CD14-positive monocyte (primary cell): ENCODE data around the gene SCN3A. TPM values are rescaled to one million over a fixed set of nuclear protein-coding genes. Genes with fewer than 3 reads are reported as not detected.

Experiments
- DNase-seq, 3 donors: peaks; one replicate each; pipeline ENCODE4 v3.0.0-alpha.2; 2011 to 2022
- H2AFZ ChIP-seq: 2 replicates; pipeline ENCODE4 v1.6.0; 2012; ENCODE audit warnings: mild to moderate bottlenecking, low read depth, low read length, inconsistent platforms; ENCODE audit not compliant: insufficient read depth, poor library complexity, severe bottlenecking
- H3K27ac ChIP-seq, 2 donors: 1 replicate in 1 of 2; 2 replicates in 1 of 2; pipeline ENCODE4 v1.5.1; 2012 to 2013; ENCODE audit warnings: low read length in 2 of 2, control low read depth in 1 of 2, inconsistent platforms in 1 of 2, low read depth in 1 of 2, mild to moderate bottlenecking in 1 of 2
- H3K27me3 ChIP-seq, 2 donors: one replicate each; pipeline versions ENCODE4 v1.6.0 to v1.6.1; 2011 to 2013; ENCODE audit warnings: low read length in 2 of 2; ENCODE audit not compliant: control insufficient read depth in 2 of 2, insufficient read depth in 2 of 2
- H3K36me3 ChIP-seq, 2 donors: replicated peaks in 1 of 2; 1 replicate in 1 of 2; 2 replicates in 1 of 2; pipeline versions ENCODE4 v1.5.1 to v1.6.1; 2012 to 2013; ENCODE audit warnings: low read length in 2 of 2, control low read depth in 1 of 2, inconsistent platforms in 1 of 2, mild to moderate bottlenecking in 1 of 2; ENCODE audit not compliant: insufficient read depth in 2 of 2, control insufficient read depth in 1 of 2
- H3K4me1 ChIP-seq, 2 donors: 1 replicate in 1 of 2; 2 replicates in 1 of 2; pipeline versions ENCODE4 v1.5.1 to v1.6.1; 2012 to 2013; ENCODE audit warnings: low read length in 2 of 2, control low read depth in 1 of 2, inconsistent platforms in 1 of 2, mild to moderate bottlenecking in 1 of 2, moderate library complexity in 1 of 2; ENCODE audit not compliant: insufficient read depth in 2 of 2, control insufficient read depth in 1 of 2
- H3K4me2 ChIP-seq: replicated peaks from 2 replicates; pipeline ENCODE3; 2012; ENCODE audit warnings: low read length, moderate library complexity, mild to moderate bottlenecking; ENCODE audit not compliant: poor library complexity, severe bottlenecking; ENCODE audit errors: extremely low read depth
- H3K4me3 ChIP-seq, 3 experiments: fragments of 200-600 bp in 1 of 3; sonication (generic) in 1 of 3; replicated peaks in 1 of 3; 1 replicate in 2 of 3; 2 replicates in 1 of 3; pipeline ENCODE4 v1.5.1; 2011 to 2013; ENCODE audit warnings: low read length in 3 of 3, mild to moderate bottlenecking in 3 of 3, control low read depth in 2 of 3, low read depth in 2 of 3, inconsistent platforms in 1 of 3, moderate library complexity in 1 of 3
- H3K79me2 ChIP-seq: 2 replicates; pipeline ENCODE4 v1.6.0; 2012; ENCODE audit warnings: mild to moderate bottlenecking, control low read depth, inconsistent platforms, low read length, moderate library complexity; ENCODE audit not compliant: insufficient read depth
- H3K9ac ChIP-seq: 2 replicates; pipeline ENCODE4 v1.6.0; 2017; ENCODE audit warnings: low read length, mild to moderate bottlenecking; ENCODE audit not compliant: insufficient read depth, poor library complexity, severe bottlenecking
- H3K9me3 ChIP-seq, 2 donors: replicated peaks in 1 of 2; 1 replicate in 1 of 2; 2 replicates in 1 of 2; pipeline versions ENCODE4 v1.5.1 to v1.6.1; 2012 to 2013; ENCODE audit warnings: low read length in 2 of 2, control low read depth in 1 of 2; ENCODE audit not compliant: control insufficient read depth in 1 of 2, insufficient read depth in 1 of 2
- H4K20me1 ChIP-seq: 2 replicates; pipeline ENCODE4 v1.6.0; 2012; ENCODE audit warnings: mild to moderate bottlenecking, low read length, control low read depth, moderate library complexity; ENCODE audit not compliant: insufficient read depth
- H3K27ac Mint-ChIP-seq, 7 donors: one replicate each; pipeline ENCODE4 v1.8.0; 2020; ENCODE audit warnings: mild to moderate bottlenecking in 7 of 7, mixed read lengths in 7 of 7, moderate library complexity in 6 of 7, inconsistent platforms in 2 of 7
- H3K27me3 Mint-ChIP-seq, 3 donors: one replicate each; pipeline ENCODE4 v1.8.0; 2021 to 2022; ENCODE audit warnings: low read depth in 3 of 3, mild to moderate bottlenecking in 3 of 3, mixed read lengths in 3 of 3, moderate library complexity in 3 of 3, inconsistent platforms in 1 of 3
- H3K36me3 Mint-ChIP-seq, 2 donors: one replicate each; pipeline ENCODE4 v1.8.0; 2020; ENCODE audit warnings: mixed read lengths in 2 of 2, inconsistent platforms in 1 of 2, mild to moderate bottlenecking in 1 of 2
- H3K4me1 Mint-ChIP-seq: one replicate; pipeline ENCODE4 v1.8.0; 2020; ENCODE audit warnings: mild to moderate bottlenecking, mixed read lengths
- H3K4me3 Mint-ChIP-seq, 2 donors: one replicate each; pipeline ENCODE4 v1.8.0; 2020; ENCODE audit warnings: mild to moderate bottlenecking in 2 of 2, mixed read lengths in 2 of 2, moderate library complexity in 1 of 2
- H3K9me3 Mint-ChIP-seq, 7 donors: one replicate each; pipeline ENCODE4 v1.8.0; 2020 to 2022; ENCODE audit warnings: mixed read lengths in 7 of 7, mild to moderate bottlenecking in 6 of 7, moderate library complexity in 6 of 7, inconsistent platforms in 2 of 7
- CTCF ChIP-seq: fragments of 200-600 bp; IDR thresholded peaks from one replicate; pipeline ENCODE4 v1.8.0; 2022; ENCODE audit warnings: antibody characterized with exemption, mild to moderate bottlenecking
- WGBS: methylation state at CpG from one replicate; pipeline ENCODE4 v1.1.5; 2013; ENCODE audit warnings: missing lambda C conversion rate; ENCODE audit not compliant: insufficient coverage; 5-methylcytosine and 5-hydroxymethylcytosine counted together
- intact Hi-C, 2 donors: fragments of 100-400 bp; cut with micrococcal nuclease; formaldehyde crosslinking; loops; one replicate each; pipeline versions ENCODE4 v1.15.0 to v1.15.1; 2023
- polyA plus RNA-seq, 3 donors: library from polyadenylated mRNA; depleted of rRNA in 1 of 3; unstranded in 2 of 3; stranded (reverse) in 1 of 3; fragments of 300-500 nt in 2 of 3; fragments of >200 nt in 1 of 3; fragmentation: Illumina TruSeq in 2 of 3; gene quantifications; 1 replicate in 2 of 3; 2 replicates in 1 of 3; pipeline ENCODE4 v1.2.3, GENCODE V29; 2012 to 2021

SCN3A gene
- polyA plus RNA-seq, 3 donors, result 0.03 TPM; not detected in 2

- Histone ChIP-seq H3K27me3 (no peaks in the 10 kb centered on the region), H3K36me3 (no peaks in the 10 kb centered on the region), H3K79me2 (no peaks in the 10 kb centered on the region), H4K20me1 (no peaks in the 10 kb centered on the region), H3K4me1 (no peaks in the 10 kb centered on the region), H3K9ac (no peak overlapping the region), H3K9me3 (no peaks in the 10 kb centered on the region), H3K27ac (no peak overlapping the region), H2AFZ (no peak overlapping the region), H3K4me3 (no peak overlapping the region), H3K4me2 (no peak overlapping the region)
- no peak for TF ChIP-seq CTCF
- no peak overlapping the region for H3K27ac Mint-ChIP-seq
- H3K36me3 Mint-ChIP-seq, result no peaks in the 10 kb centered on the region
- peaks cover 4% of the 10 kb centered on the region for H3K4me1 Mint-ChIP-seq
- H3K4me3 Mint-ChIP-seq, result no peak overlapping the region
- peaks cover 0 to 2% (median 0%) of the 10 kb centered on the region in 3 donors for H3K27me3 Mint-ChIP-seq
- intact Hi-C loops, result no loop called here
- no peaks in the 10 kb centered on the region for H3K9me3 Mint-ChIP-seq
- DNase-seq, result no peak
- no CpG with 5 or more reads among the region's 1 CpG for WGBS
These were observed 6.5 kb downstream of the SCN3A start for GRCh38 chr2:165197346-165197745.

- Histone ChIP-seq H3K9me3 (no peaks in the 10 kb centered on the region), H3K4me2 (no peak overlapping the region), H3K4me3 (no peak overlapping the region), H3K79me2 (no peaks in the 10 kb centered on the region), H3K36me3 (no peaks in the 10 kb centered on the region), H3K9ac (no peak overlapping the region), H3K27ac (no peak overlapping the region), H3K27me3 (no peaks in the 10 kb centered on the region), H3K4me1 (no peaks in the 10 kb centered on the region), H4K20me1 (no peaks in the 10 kb centered on the region), H2AFZ (no peak overlapping the region)
- Mint-ChIP-seq H3K27me3 (peaks cover 0 to 2% (median 0%) of the 10 kb centered on the region in 3 donors), H3K4me3 (no peak overlapping the region), H3K27ac (no peak overlapping the region), H3K9me3 (no peaks in the 10 kb centered on the region), H3K4me1 (peaks cover 2% of the 10 kb centered on the region), H3K36me3 (no peaks in the 10 kb centered on the region)
- no peak for TF ChIP-seq CTCF
- no CpG with 5 or more reads among the region's 4 CpGs for WGBS
- no peak for DNase-seq
- intact Hi-C loops, result no loop called here
These were observed 7.4 kb downstream of the SCN3A start for GRCh38 chr2:165196411-165196810.
